GM21423 (cell line): ENCODE results near the gene MYO16.
"Not testable (repeated sequence)": the region's sequence is repeated elsewhere in the genome, so short reads cannot be mapped to it uniquely, and the experiment has no call there.

Experiments used
- ATAC-seq: cut with Tn5 transposase; IDR thresholded peaks from one replicate; pipeline ENCODE4 v1.9.1; 2021; ENCODE audit warnings: mild to moderate bottlenecking, moderate library complexity; ENCODE audit not compliant: unreplicated experiment

MYO16 gene

DNA sequence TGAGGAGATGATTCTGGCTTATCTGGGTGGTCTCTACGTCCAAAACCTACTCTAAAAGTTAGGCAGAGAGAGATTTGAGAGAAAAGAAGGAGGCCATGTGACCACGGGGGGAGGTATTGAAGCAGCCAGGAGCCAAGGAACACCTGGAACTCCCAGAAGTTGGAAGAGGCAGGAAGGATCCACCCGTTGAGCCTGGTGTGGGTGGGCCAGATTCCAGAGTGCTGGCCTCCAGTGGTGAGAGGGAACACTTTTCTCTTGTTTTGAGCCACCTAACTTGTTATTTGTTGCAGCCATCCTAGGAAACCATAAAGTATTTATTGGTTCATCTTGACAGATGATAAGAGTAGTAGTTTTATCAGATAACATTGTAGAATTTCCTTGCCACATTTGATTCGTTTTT is 396.9 kb downstream of the MYO16 start:
- ATAC-seq = no peak

DNA sequence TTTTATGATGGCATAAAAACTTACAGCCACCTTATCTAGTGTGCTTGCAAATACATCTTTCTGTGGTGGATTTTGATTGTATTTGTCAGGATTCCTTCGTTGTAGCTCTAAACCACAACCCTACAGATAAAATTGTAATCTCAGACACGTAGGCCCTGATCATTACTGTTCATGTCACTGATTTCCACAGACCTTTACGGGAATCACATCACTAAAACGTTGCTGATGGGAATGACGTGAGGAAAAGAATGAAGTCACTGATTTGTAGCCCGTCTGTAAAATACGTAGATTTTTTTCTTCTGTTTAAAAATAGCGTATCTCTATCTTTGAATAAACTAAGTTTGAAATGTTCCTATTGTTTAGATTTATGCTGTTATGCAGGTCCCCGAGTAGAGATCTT is 399.2 kb downstream of the MYO16 start:
- ATAC-seq = no peak

DNA sequence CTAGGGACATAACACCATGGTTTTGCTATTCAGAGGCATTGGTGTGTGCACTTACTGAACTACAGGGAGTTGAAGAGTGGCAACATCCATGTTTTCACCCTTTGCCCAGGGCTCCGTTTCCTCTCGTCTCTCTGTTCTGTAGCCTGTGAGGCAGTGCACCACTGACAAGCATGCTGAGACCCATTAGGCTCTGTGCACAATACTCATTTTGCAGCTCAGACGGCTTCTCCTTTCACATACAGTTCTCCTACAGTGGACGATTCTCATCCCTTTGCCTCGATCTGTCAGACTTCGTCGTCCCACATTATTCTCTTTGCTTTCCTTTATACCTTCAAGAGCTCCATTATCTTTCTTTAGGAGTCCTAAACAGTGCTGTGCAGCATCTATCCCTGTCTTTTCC is 403.7 kb downstream of the MYO16 start:
- no peak for ATAC-seq

DNA sequence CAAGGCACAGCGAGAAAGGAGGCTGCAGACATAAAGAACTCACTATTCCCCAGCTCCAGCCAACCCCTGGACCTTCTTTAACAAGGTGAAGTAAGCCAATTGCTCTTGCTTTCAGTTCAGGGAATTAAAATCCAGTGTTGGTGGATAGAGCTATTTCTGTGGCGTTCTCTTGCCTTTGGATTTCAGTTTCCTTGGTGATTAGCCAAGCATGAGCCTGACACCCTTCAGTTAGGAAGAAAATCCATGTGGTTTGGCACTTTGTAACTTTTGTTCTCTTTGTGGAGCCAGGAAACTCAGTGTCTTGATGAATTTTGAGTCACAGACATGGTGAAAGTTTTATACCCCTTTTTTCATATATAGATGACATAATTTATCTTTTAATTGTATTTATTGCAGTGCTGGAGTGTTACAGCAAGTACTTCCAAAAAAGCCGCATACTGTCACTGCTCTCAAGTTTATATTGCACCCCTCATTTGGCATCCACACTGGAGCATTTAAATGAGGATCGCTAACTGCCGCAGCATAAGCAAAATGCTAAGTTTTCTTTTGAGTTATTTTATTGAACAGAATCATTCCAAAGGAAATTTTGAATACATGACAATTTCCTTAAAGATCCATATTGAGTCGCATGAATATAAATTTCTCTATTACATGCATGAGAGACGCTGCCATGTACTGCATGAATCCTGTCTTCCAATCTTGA is 406.8 kb downstream of the MYO16 start:
- no peak for ATAC-seq

DNA sequence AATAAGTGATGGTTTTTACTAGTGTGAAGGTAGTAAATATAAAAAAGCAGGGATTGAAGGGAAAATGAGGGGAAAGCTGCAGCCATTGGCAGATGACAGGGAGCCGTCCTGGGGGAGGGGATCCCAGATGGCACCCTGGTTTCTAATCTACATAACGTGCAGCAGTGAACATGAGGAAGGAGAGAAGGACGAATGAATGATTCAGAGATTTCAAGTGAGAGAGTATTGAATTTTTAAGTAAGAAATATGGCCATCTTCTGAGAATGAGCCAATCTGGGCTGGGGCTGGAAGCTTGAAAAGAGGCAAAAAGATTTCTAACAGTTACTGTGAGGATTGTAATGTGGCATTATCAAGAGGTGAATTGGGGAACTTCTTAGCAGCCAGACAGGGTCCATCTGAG is 414.2 kb downstream of the MYO16 start:
- no peak for ATAC-seq

DNA sequence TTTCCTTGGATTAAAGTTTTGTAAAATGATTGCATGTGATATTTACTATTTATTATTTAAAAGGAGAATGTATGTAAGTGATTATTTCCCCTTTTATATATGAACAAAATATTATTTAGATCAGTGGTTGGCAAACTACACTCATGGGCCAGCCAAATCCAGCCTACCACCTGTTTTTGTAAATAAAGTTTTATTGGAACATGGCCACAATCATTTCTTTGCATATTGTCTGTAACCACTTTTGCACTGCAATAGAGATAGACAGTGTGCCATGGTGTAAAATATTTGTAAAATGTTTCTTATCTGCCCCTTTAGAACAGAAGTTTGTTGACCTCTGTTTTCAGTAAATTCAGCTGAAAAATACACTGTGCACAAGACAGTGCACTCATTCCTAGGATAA is 426.4 kb downstream of the MYO16 start:
- ATAC-seq = no peak

DNA sequence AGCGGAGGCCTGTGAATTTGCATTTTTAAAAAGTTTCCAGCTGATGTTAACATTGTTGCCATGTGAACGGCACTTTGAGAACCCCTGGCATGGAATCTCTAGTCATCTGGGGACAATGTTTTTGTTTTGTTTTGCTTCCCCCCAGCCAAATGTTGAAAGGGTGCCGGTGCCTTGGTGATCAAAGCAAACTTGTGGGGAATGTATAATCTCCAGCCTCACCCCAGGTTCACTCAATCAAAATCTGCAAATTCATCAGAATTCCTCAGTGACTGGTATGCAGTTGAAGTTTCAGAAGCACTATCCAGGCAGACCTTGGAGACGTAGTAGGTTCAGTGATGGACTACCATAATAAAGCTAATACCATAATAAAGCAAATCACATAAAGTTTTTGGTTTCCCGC is 428.7 kb downstream of the MYO16 start:
- ATAC-seq = no peak

DNA sequence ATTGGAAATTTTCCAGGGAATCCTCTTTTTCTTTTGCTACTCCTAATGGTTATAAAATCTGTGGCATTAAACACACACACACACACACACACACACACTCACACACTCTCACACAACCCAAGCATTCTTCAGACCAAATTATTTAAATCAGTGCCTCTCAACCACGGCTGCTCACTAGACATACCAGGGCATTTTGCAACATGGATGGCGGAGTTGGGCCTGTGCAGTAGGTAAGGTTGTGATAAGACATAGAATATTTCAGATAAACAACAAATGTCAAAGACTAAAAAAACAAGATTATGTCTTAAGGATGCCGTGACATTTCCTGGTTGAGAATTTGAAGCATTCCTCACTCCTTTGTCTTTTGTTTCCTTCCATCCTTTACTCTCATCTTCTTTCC is 443.1 kb downstream of the MYO16 start:
- ATAC-seq = no peak

DNA sequence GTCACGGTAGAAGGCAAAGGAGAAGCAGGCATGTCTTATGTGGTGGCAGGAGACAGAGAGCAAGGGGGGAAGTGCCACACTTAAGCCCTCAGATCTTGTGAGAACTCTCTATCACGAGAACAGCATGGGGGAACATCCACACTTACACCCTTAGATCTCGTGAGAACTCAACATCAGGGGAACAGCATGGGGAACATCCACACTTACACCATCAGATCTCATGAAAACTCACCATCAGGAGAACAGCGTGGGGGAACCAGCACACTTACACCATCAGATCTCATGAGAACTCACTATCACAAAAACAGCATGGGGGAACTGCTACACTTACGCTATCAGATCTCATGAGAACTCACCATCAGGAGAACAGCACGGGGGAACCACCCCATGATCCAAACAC is 445.0 kb downstream of the MYO16 start:
- ATAC-seq = no peak

DNA sequence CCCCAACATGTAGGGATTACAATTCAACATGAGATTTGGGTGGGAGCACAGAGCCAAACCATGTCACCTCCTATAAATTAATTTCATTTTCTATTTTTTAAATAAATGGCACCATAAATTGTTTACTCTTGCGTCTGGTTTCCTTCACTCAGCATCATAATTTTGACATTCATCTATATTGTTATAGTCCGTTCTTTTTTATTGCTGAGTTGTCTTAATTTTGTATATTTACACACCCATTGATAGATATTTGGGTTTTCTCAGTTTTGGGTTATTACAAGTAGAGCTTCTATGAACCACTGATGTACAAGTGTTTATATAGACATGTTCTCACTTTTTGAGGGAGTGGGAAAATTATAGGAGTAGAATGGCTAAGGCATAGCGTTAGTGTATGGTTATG is 445.4 kb downstream of the MYO16 start:
- ATAC-seq = no peak

DNA sequence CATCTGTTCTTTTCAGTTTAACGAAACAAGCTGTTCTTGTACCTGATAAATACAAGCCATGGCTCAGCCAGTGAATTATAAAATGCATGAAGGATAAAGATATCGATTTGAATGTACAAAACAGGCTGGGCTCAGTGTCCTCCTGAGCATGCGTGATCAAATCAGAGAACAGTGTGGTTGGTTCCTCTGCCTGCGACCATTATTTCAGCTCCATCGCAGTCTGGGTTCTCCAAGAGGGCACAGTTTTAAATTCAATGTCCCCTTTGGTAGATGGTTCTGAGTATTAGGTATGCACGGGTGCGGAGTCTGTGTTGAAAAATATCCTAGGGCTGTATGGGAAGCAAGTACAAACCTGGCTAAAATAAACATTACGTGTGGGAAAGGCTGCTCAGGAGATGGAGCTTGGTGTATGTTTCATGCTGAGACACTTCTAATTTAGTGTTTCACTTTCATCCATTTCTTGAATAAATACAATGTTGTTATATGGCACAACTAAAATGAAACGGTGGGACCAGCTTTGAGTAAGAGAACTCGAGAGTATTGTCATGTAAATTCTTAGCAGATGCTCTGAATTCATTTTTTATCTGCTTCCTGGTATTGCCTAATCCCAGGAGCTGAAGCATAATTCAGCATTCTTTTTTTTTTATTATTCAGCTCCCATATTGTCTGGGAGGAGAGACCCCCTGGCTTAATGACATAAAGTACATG is 458.7 kb downstream of the MYO16 start:
- ATAC-seq = no peak

DNA sequence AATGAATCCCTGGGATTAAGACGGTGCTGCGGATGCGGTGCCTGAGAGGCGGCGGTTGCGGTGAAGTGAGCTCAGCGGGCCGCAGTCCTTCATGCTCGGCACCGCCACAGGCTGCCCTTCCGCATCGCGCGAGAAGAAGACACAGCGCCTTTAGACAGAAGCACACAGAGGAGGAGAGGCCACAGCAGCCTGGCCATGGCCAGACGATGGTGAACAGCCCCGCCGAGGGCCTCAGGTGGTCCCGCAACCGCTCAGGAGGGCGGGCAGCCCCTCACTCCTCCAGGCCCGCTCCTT is 459.2 kb downstream of the MYO16 start:
- ATAC-seq = no peak

DNA sequence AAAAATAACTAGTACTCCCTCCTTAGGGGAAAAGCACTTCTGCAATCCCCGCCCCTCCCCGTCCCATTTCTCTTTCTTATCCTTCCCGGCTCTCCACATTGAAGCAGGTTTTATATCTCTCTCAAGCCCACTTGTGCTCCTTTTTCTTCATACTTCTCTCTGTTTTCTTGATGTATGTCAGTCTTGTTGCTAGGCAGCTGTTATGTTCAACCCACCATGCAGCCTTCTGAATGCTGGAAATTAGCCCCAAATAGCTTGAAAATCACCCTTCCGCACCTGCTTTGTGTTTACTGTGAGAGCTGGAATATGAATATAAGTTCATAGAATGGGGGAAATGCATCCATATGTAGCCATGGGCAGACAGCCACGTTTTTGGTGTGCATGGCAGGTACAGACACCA is 461.4 kb downstream of the MYO16 start:
- ATAC-seq = no peak

DNA sequence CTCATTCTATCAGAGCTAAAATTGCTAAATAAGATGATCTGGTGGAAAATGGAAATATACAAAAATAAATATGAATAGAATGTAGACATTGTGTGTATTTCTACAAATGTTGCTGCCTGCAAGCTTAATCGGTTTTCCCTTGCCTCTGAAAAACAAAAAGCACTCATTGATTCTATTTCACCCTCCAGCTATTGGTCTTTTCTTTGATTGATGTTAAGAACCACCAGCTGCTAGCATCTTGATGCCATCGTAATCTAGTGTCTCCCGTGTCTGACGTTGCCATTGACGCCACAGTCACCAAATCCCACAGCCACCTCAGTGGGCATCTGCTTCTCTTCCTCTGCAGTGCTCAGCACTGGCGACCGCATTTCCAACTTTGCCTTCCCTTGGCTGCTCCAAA is 461.8 kb downstream of the MYO16 start:
- no peak for ATAC-seq

DNA sequence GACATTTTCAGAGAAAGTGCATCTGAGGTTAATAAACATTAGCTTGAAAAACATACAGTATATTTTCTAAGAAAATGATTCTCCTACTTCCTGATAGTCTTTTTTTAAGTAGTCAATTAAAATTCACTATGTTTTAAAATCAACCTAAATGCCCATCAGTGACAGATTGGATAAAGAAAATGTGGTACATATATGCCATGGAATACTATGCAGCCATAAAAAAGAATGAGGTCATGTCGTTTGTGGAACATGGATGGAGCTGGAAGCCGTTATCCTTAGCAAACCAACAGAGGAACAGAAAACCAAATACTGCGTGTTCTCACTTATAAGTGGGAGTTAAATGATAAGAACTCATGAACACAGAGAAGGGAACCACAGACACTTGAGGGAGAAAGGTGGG is 462.8 kb downstream of the MYO16 start:
- ATAC-seq = not testable (repeated sequence)

DNA sequence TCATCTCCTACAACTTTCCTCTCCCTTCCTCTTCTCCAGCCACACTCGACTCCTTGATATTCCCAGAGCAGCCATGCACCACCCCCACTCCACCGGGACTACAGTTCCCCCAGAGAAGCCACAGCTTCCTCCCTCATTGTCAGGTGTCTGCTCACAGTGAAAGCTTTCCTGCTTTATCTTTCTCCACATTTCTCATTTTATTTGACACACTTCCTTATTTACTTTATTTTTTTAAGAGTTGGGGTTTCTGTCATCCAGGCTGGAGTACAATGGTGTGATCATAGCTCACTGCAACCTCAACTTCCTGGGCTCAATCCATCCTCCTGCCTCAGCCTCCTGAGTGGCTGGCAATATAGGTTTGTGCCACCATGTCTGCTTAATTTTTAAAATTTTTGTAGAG is 464.6 kb downstream of the MYO16 start:
- ATAC-seq = no peak

DNA sequence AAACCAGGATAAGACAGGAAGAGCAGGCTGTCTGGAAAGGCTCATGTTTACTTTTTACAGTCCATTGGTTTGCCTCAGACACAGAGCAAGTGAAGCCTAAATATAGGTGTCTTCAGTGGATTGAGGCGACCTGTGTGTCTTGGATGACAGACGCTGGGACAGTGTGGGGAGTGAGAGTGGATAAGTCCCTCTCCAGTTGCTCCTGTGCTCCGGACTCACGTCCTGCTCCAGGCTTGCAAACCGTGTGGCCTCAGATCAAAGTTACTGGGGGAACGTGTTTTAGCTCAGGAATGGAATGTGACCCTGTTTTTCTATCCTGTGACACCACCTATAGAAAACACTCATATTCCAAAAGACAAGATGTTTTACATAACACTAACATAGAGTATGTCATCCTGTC is 465.7 kb downstream of the MYO16 start:
- no peak for ATAC-seq

DNA sequence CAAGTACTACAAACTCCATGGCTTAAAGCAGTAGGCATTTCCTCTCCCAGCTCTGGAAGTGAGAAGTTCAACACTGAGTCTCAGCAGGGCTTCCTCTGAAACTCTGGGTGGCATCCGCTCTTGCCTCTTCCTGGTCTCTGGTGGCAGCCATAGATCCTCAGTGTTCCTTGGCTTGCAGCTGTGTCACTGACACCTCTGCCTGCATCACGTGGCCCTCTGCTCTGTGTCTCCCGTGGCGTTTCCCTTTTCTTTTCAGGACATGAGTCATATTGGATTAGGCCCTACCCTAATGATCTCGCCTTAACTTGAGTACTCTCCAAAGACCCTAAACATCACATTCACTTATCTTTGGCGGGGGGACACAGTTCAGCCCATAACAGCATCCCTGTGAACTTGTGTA is 466.7 kb downstream of the MYO16 start:
- ATAC-seq = no peak

DNA sequence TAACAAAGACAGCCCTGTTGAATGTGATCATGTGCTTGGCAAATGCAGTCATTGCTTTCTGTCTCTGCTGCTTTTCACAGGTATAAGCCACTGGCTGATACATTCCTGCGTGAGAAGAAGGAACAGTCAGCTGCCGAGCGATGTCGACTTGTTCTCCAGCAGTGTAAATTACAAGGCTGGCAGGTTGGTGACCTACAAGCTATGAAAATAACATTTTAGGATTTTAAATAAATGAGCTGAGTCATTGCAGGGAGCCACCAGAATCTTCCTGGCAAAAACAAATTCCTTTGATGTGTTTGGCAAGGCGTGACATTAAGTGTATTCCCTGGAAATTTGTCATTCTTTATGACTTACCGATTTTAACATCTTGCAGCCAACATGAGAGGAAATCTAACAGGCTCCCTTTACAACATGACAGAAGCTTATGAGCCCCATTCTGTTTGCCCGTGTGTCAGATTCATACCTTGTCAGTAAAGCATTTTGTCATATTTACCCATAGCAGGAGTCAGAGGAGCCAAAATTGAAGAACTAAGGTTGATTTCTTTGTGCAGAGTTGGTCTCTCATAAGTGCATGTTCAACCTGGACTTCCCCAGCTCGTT is 471.4 kb downstream of the MYO16 start:
- ATAC-seq = no peak

DNA sequence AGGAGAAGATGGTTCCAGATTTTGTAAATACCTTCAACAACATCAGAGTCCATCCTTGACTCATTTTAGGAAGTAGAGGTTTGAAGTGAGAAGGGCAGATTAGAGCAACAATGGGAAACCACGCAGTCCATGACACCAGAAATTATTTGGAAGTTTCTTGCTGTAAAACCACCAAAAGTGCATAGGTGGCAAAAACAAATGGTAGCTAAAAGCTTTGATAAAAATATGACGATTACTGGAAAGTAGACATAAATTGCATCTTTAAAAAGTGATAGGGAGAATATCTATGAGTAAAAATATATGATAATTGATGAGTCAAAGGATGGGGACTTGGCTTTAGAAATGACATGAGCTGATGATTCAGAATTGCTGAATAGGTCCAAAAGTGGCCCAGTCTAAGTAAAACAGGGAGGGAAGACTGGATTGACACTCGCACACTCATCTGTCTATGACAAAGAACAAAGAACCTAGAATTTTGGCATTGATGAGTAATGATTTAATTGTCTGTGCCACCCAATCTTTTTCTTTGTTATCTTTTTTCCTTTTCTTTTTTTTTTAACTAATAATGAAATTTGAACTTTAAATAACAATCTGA is 472.2 kb downstream of the MYO16 start:
- no peak for ATAC-seq

DNA sequence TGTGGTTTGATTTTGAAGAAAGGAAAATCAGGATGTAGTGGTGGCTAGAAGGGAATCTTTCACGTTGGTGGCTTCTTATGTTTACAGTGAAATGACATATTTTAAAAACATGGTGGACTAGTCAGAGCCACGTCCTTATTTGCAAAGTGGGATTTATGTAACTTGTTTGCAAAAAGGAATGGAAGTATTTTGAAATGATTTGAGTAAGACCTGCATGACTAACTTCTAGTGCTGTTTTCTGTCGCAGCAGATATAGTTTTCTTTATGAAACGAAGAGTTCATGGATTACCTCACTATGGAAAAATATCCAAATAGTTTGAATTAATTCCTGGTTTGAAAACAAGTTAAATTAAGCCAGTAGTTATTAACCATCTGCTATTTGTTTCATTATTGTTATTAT is 476.5 kb downstream of the MYO16 start:
- ATAC-seq = no peak

DNA sequence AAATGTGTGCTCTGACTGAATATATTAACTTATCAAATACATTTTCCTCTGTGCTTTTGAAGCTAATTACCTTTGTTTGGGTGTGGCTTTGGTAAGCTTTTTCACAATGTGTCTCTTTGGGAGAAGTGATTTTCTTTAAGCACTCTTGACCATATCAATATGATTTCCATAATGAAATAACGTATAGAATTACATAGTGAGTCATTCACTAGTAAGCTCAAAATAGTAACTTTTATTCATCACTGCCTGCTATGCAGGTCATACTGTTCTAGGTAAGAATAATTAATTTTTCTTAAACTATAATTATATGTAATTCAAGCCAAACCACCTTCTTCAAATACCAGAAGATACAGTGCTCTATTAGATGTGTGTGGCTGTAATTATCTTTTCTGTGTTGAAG is 480.7 kb downstream of the MYO16 start:
- ATAC-seq = no peak
